Stimulated activated naive B cell treated with anti-CD40 and anti-IgM and Interleukin-4, amounts not matched to agents 10 μg/mL and 1 μg/mL and 100 μg/mL, for 72 hours (primary cell): Measurements from ENCODE around the gene BTD.
"Not testable (repeated sequence)": the region's sequence is repeated elsewhere in the genome, so short reads cannot be mapped to it uniquely, and the experiment has no call there.

ENCODE experiments used
- ATAC-seq, 2 donors: fragments of 150-1000 bp; cut with Tn5 transposase; replicated peaks; 2 replicates each; pipeline ENCODE4 v1.10.0; 2021; ENCODE audit warnings: moderate library complexity in 1 of 2
- DNase-seq: peaks from one replicate; pipeline ENCODE4 v3.0.0; 2021
- H3K27ac Mint-ChIP-seq: one replicate; pipeline ENCODE4 v1.8.0; 2022; ENCODE audit warnings: mild to moderate bottlenecking, mixed read lengths
- H3K27me3 Mint-ChIP-seq, 2 donors: one replicate each; pipeline ENCODE4 v1.8.0; 2022; ENCODE audit warnings: mixed read lengths in 2 of 2
- H3K36me3 Mint-ChIP-seq, 2 donors: one replicate each; pipeline ENCODE4 v1.8.0; 2022; ENCODE audit warnings: mixed read lengths in 2 of 2, mild to moderate bottlenecking in 1 of 2
- H3K4me1 Mint-ChIP-seq, 2 donors: one replicate each; pipeline ENCODE4 v1.8.0; 2022; ENCODE audit warnings: mixed read lengths in 2 of 2, mild to moderate bottlenecking in 1 of 2
- H3K4me3 Mint-ChIP-seq, 2 donors: one replicate each; pipeline ENCODE4 v1.8.0; 2022; ENCODE audit warnings: mild to moderate bottlenecking in 2 of 2, mixed read lengths in 2 of 2, moderate library complexity in 1 of 2
- H3K9me3 Mint-ChIP-seq, 2 donors: one replicate each; pipeline ENCODE4 v1.8.0; 2022; ENCODE audit warnings: mixed read lengths in 2 of 2, mild to moderate bottlenecking in 1 of 2

BTD gene

DNA sequence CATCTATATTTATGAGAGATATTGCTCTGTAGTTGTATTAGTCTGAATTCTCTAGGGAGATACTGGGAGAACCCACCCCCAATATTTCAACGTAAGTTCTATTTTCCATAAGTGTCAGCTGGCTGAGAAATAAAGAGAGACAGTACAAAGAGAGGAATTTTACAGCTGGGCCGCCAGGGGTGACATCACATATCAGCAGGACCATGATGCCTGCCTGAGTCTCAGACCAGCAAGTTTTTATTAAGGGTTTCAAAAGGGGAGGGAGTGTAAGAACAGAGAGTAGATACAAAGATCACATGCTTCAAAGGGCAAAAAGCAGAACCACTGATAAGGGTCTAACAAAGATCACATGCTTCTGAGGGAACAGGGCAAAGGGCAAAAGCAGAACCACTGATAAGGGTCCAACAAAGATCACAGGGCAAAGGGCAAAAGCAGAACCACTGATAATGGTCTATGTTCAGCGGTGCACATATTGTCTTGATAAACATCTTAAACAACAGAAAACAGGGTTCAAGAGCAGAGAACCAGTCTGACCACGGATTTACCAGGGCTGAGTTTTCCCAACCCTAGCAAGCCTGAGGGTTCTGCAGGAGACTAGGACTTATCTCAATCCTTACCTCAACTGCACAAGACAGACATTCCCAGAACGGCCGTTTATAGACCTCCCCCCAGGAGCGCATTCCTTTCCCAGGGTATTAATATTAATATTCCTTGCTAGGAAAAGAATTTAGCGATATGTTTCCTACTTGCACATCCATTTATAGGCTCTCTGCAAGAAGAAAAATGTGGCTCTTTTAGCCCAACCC lies 18.3 kb downstream of the BTD start:
- H3K27ac Mint-ChIP-seq, DNase-seq, ATAC-seq, H3K27me3 Mint-ChIP-seq, H3K4me3 Mint-ChIP-seq: not testable (repeated sequence)
- H3K9me3 Mint-ChIP-seq, result peaks cover 21 to 32% of the 10 kb centered on the region in 2 donors
- H3K36me3 Mint-ChIP-seq, result peaks cover 39 to 51% of the 10 kb centered on the region in 2 donors
- H3K4me1 Mint-ChIP-seq, result peaks cover 4 to 12% of the 10 kb centered on the region in 2 donors

GRCh38 chr3:15623535-15624440 lies 22.2 kb downstream of the BTD start:
- no peak overlapping the region for H3K4me3 Mint-ChIP-seq
- peaks cover 21 to 32% of the 10 kb centered on the region in 2 donors for H3K9me3 Mint-ChIP-seq
- no peaks in the 10 kb centered on the region for H3K27me3 Mint-ChIP-seq
- H3K27ac Mint-ChIP-seq, result no peak overlapping the region
- ATAC-seq (no peak), DNase-seq (no peak)
- peaks cover 6 to 9% of the 10 kb centered on the region in 2 donors for H3K4me1 Mint-ChIP-seq
- peaks cover 39 to 51% of the 10 kb centered on the region in 2 donors for H3K36me3 Mint-ChIP-seq

- H3K4me1 Mint-ChIP-seq, result peaks cover 23 to 25% of the 10 kb centered on the region in 2 donors
- no peak for DNase-seq
Measured at GRCh38 chr3:15628967-15629366, 27.4 kb downstream of the BTD start.

DNA sequence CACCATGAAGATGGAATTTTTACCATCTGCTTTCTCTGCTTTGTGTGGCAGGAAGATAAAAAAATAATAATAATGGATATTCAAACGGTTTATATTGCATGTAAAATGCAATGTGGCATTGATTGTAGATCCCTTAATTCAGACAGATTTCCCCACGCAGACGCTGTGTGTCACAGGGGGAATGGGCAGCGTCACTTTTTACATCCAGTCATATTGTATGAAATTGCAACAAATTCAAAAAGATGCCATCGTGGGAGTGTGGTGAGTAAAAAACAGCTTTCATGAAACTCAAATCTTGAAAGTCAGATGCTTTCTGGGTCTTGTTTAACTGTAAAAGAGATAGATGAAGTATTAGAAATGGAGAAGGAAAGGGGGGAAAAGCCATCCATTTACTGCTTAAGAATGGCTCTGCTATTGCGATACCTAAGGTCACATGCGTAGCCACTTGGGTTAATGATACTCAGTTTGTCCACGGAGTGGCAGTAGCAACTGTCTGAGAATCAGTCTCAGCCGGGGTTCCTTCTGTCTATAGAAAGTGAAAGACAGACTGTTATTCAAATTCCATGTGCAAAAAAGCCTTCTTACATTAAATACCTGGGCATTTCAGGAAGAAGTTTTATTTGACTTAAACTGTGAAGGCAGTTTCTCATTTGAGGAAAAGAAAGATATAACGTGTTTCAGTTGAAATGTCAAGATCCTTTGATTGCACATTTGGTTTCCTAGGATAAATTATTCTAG lies 28.5 kb downstream of the BTD start:
- no peaks in the 10 kb centered on the region for H3K27me3 Mint-ChIP-seq
- H3K27ac Mint-ChIP-seq, result peak overlapping the region; percentile 32
- H3K36me3 Mint-ChIP-seq, result peaks cover 0 to 6% of the 10 kb centered on the region in 2 donors
- H3K9me3 Mint-ChIP-seq, result no peaks in the 10 kb centered on the region
- DNase-seq, result peak; percentile 62
- peaks cover 19% of the 10 kb centered on the region in 2 donors for H3K4me1 Mint-ChIP-seq
- H3K4me3 Mint-ChIP-seq, result peak overlapping the region; percentile 62 to 71
- ATAC-seq, result peak; percentile 97 to 99

More at GRCh38 chr3:15628967-15629366, 27.4 kb downstream of the BTD start:
- Mint-ChIP-seq H3K27ac (no peak overlapping the region), H3K36me3 (peaks cover 3 to 13% of the 10 kb centered on the region in 2 donors), H3K27me3 (no peaks in the 10 kb centered on the region), H3K9me3 (no peaks in the 10 kb centered on the region), H3K4me3 (no peak overlapping the region)
- ATAC-seq, result no peak

GRCh38 chr3:15630646-15631350 lies 29.3 kb downstream of the BTD start:
- H3K27me3 Mint-ChIP-seq, result no peaks in the 10 kb centered on the region
- H3K27ac Mint-ChIP-seq, result peak overlapping the region; percentile 67
- DNase-seq, result no peak
- peaks cover 0 to 7% of the 10 kb centered on the region in 2 donors for H3K36me3 Mint-ChIP-seq
- H3K4me1 Mint-ChIP-seq, result peaks cover 21% of the 10 kb centered on the region in 2 donors
- H3K9me3 Mint-ChIP-seq, result no peaks in the 10 kb centered on the region
- ATAC-seq, result peak; percentile 63 to 79
- peak overlapping the region; percentile 62 to 71 for H3K4me3 Mint-ChIP-seq

DNA sequence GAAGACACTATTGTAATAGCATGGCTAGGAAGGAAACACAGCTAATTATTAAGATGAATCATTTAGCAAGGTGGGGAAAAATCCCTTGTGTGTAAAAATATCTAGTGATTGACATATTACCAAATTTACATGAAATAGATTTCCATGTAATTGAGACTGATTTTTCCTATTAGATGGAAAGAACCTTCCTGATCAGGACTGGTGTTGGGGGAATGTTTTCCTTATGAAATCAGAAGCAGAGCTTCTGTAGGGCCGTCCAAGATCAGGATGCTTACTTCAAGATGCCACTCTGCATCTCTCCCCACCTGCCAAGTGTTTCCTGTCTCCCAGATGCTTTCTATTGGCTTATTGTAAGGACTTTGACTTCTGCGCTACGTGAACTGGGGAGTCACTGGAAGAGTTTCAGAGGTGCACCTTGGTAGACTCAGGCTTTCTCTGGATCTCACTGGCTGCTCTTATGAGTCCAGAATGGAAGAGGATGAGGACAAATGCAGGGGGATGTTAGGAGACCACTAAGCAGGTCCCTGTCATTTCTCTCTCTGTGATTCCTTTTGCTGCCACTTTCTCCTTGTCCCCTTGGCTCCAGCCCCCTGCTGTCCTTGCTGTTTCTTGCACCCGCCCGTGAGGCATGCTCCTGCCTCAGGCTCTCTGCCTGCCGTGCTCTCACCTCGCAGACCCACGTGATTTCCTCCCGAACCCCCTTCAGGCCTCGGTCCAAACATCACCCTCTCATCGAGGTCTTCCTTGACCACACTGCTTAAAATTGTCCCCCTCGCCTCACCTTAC lies 30.1 kb downstream of the BTD start:
- peak overlapping the region; percentile 80 for H3K27ac Mint-ChIP-seq
- DNase-seq (no peak), ATAC-seq (no peak)
- H3K27me3 Mint-ChIP-seq, result no peaks in the 10 kb centered on the region
- H3K9me3 Mint-ChIP-seq, result no peaks in the 10 kb centered on the region
- H3K4me3 Mint-ChIP-seq, result peak overlapping the region in 1 of 2 donors; percentile 5
- peaks cover 2 to 10% of the 10 kb centered on the region in 2 donors for H3K36me3 Mint-ChIP-seq
- peaks cover 28% of the 10 kb centered on the region in 2 donors for H3K4me1 Mint-ChIP-seq

- DNase-seq (no peak), ATAC-seq (no peak)
- Mint-ChIP-seq H3K9me3 (no peaks in the 10 kb centered on the region), H3K27ac (peak overlapping the region; percentile 80), H3K4me1 (peaks cover 31 to 32% of the 10 kb centered on the region in 2 donors), H3K4me3 (peak overlapping the region in 1 of 2 donors; percentile 5), H3K36me3 (peaks cover 2 to 13% of the 10 kb centered on the region in 2 donors), H3K27me3 (no peaks in the 10 kb centered on the region)
Measured at GRCh38 chr3:15632212-15632580, 30.7 kb downstream of the BTD start.

- ATAC-seq (no peak), DNase-seq (no peak)
- no peaks in the 10 kb centered on the region for H3K27me3 Mint-ChIP-seq
- no peak overlapping the region for H3K4me3 Mint-ChIP-seq
- peaks cover 2 to 17% of the 10 kb centered on the region in 2 donors for H3K36me3 Mint-ChIP-seq
- peaks cover 41 to 42% of the 10 kb centered on the region in 2 donors for H3K4me1 Mint-ChIP-seq
- H3K9me3 Mint-ChIP-seq, result no peaks in the 10 kb centered on the region
- H3K27ac Mint-ChIP-seq, result no peak overlapping the region
Measured at GRCh38 chr3:15633159-15633558, 31.6 kb downstream of the BTD start.

- Mint-ChIP-seq H3K9me3 (no peaks in the 10 kb centered on the region), H3K27ac (no peak overlapping the region), H3K4me3 (no peak overlapping the region), H3K27me3 (no peaks in the 10 kb centered on the region), H3K4me1 (peaks cover 42 to 50% of the 10 kb centered on the region in 2 donors), H3K36me3 (peaks cover 2 to 17% of the 10 kb centered on the region in 2 donors)
- ATAC-seq (no peak), DNase-seq (no peak)
Measured at GRCh38 chr3:15633766-15634598, 32.4 kb downstream of the BTD start.

DNA sequence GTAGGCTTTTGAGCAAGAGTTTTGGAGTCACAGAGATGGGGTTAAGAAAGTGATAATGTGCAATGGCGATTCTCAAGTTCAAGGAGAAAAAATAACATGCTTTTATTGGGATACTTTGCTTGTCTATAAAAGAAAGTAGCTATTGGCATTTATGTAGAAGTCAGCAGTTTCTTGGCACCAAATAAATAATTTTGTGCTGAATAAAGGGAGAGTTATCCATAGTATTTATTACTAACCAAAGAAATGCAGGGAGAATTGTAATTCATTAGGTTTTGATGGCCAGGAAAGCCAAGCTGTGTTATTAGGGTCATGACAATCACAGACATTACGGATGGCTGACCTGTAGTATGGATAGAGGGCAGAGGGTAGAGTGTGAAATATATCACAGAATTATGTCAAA lies 33.1 kb downstream of the BTD start:
- H3K36me3 Mint-ChIP-seq, result peaks cover 2 to 17% of the 10 kb centered on the region in 2 donors
- H3K9me3 Mint-ChIP-seq, result no peaks in the 10 kb centered on the region
- no peak overlapping the region for H3K27ac Mint-ChIP-seq

DNA sequence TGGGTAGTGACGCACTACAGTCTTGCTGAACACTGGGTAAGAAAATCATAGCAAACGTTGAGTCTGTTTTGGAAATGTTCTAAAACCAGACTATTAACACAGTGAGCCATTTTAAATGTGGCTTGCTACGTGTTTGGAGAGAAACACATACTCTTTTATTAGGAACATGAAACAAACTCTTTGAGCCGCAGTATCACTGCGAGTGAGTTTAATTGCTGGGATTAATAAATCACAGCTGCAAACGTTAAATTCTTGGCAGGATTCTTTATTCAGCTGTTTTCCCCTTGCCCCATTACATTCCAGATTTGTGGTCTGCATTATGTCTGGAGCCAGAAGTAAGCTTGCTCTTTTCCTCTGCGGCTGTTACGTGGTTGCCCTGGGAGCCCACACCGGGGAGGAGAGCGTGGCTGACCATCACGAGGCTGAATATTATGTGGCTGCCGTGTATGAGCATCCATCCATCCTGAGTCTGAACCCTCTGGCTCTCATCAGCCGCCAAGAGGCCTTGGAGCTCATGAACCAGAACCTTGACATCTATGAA lies 33.6 kb downstream of the BTD start:
- Mint-ChIP-seq H3K27me3 (no peaks in the 10 kb centered on the region), H3K4me1 (peaks cover 40 to 46% of the 10 kb centered on the region in 2 donors), H3K9me3 (no peaks in the 10 kb centered on the region), H3K4me3 (no peak overlapping the region), H3K27ac (peak overlapping the region; percentile 92), H3K36me3 (peaks cover 2 to 17% of the 10 kb centered on the region in 2 donors)
- ATAC-seq (no peak), DNase-seq (no peak)

More for the DNA sequence above, 33.1 kb downstream of the BTD start:
- H3K4me1 Mint-ChIP-seq, result peaks cover 42 to 51% of the 10 kb centered on the region in 2 donors
- DNase-seq (no peak), ATAC-seq (no peak)
- H3K4me3 Mint-ChIP-seq, result no peak overlapping the region
- no peaks in the 10 kb centered on the region for H3K27me3 Mint-ChIP-seq
